GM19099 (cell line): ENCODE measurements around the gene CYP4V2.
A peak's percentile ranks its signal among the peaks of the same experiment; 100 is the strongest.

Experiments
- POLR2A ChIP-seq: IDR thresholded peaks from 3 replicates; pipeline ENCODE4 v1.6.1; 2011; ENCODE audit warnings: low read depth; ENCODE audit not compliant: insufficient read length; ENCODE audit errors: extremely low read depth

The CYP4V2 gene

DNA sequence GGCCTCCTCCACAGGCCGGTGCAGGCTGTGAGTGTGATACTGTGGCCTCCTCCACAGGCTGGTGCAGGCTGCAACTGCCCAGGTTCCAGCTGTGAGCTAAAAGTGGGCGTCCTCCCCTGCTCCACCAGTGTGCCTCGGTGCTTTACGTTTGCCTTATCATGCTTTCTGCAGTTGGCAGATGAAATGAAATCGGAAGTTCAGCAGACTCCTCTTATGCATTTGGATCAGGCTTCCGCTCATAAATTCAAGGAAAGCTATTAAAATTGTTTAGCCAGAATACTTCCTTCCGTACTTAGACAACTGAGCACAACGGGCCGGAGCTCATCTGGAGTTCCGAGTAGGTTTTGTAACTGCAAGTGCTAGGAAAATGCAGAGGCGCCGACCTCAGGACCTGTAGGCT, 12.0 kb downstream of the CYP4V2 start:
- no peak for TF ChIP-seq POLR2A

DNA sequence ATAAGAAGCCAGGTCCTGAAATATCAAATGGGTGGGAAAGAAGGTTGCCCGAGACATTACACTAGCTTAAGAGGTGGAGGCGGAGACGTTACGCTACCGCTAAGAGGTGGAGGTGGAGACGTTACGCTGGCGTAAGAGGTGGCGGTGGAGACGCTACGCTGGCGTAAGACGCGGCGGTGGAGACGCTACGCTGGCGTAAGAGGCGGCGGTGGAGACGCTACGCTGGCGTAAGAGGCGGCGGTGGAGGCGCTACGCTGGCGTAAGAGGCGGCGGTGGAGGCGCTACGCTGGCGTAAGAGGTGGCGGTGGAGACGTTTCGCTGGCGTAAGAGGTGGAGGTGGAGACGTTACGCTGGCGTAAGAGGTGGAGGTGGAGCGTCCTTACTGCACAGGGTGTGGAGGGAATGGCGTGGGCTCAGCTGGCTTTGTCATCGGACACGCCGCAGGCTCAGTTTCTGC, 12.8 kb downstream of the CYP4V2 start:
- TF ChIP-seq POLR2A, result peak; percentile 29

DNA sequence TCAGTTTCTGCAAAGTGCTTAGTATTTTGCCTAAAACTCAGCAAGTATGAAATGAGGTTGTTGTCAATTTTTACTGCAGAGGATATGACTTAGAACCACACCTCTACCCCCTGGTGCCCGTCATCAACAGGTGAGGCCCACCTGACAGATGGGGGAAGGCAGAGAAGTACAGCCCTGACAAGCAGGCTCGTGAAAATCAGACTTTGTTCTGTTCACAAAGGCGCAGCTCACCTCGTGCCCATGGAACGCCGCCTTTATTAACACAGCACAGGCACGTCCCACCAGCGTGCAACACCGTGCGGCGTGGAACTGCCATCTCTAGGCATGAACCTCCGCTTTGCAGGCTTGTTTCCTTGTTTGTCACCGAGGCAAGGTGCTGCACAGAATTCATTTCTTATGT, 13.3 kb downstream of the CYP4V2 start:
- no peak for TF ChIP-seq POLR2A

DNA sequence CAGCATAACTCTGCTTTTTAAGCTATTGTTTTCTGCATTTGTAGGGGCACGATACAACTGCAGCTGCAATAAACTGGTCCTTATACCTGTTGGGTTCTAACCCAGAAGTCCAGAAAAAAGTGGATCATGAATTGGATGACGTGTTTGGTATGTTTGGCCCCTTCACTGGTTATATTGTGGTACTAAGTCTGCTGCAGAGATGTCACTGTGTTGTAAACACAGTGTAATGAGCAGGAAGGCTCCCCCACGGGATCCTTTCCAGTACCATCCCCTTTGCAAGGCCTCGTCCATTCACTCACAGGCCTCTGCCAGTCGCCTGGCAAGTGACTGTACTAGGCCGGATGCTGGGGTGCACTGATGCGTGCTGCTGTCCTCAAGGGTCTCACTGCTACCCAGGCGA, 13.8 kb downstream of the CYP4V2 start:
- no peak for TF ChIP-seq POLR2A

DNA sequence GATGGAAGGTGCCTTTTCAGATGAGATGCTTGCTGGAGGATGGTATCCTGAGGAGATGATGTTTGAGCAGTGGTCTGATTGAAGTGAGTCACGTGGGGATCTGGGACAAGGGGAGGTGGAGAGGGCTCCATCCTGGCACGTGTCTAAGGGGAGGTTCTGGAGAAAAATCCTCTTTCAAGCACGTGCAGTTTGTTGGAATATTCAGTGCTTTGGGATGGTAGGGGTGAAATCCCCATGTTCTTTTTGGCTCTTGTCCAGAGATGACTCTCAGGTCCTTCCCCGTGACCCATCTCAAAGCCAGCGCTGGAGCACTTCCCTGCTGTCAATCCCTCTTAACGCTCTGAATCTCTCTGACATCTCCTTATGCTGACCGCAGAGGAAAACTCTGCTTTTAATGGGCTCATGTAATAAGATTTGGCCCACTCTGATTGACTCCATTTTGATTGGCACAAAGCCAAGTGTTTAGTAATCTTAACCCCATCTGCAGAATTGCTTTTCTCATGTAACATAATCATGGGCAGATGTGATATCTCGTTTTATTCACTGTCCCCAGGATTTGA, 25.2 kb downstream of the CYP4V2 start:
- TF ChIP-seq POLR2A, result no peak

DNA sequence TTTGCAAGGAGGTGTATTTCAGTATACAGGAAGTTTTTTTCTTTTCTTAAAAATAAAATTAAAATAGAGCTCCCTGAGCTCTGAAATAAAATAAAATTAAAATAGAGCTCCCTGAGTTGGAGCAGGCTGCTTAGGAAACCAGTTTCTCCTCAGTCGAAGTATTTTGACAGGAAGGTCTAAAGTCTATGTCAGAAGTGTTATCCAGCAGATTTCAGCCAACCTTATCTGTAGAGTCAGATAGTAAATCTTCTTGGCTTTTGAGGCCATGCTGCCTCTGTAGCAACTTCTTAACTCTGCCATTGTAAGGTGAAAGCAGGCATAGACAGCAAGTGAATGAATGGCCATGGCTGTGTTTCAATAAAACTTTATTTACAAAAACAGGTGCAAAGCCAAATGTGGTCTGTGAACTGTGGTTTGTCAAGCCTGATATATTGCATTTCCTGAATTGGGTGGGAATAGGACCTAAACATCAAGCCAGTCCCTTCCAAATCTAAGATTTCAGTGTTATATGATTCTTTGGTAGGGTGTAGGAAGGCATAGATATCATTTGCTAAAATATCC, 26.4 kb downstream of the CYP4V2 start:
- TF ChIP-seq POLR2A, result no peak

DNA sequence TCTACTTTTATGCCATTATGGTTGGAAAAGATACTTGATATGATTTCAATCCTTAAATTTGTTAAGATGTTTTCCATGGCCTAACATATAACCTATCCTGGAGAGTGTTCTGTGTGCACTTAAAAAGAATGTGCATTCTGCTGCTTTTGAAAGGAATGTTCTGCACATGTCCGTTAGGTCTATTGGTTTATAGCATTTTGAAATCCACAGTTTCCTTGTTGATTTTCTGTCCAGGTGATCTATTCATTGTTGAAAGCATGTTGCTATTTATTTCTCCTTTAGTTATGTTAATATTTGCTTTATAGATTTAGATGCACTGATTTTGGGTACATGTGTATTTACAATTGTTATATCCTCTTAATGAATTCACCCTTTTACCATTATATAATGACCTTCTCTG, 30.3 kb downstream of the CYP4V2 start:
- TF ChIP-seq POLR2A, result no peak

DNA sequence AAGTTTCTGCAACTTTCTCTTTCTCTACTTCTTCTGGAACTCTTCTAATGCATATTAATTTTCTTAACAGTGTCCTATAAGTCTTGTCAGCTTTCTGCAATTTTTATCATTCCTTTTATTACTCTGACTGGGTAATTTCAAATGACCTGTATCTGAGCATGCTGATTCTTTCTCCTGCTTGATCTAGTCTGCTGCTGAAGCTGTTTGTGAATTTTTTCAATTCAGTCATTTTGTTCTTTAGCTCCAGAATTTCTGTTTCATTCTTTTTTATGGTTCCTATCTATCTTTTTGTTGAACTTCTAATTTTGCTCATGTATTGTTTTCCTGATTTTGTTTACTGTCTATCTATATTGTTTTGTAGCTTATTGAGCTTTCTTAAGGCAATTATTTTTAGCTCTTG, 34.5 kb downstream of the CYP4V2 start:
- TF ChIP-seq POLR2A, result no peak

DNA sequence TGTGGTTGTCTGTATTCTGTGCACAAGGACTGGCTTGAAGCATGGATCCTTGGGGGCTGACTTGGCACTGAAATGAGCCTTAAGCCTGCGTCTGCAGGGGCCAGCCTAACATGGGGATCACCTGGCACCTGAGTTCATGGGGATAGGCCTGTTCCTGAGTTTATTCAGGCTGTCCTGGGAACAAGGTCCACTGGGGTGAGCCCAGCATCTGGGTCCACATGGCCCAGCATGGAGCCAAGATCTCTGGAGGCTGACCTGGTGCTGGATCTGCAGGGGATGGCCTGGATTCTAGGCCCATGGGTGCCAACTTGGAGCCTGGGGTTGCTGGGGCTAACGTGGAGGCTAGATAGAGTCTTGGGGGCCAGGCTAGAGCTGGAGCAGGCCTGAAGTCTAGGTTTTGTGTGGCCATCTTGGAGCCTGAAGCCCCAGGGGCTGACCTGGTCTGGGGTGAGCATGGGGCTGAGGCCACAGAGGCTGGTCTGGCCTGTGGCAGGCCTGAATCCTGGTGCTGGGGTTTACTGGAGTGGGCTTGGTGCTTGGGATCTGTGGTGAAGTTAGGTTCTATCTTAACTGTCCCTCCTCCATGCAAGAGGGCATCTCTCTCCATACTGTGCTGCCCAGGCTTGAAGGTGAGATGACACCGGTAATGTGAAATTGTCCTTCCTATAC, 35.3 kb downstream of the CYP4V2 start:
- TF ChIP-seq POLR2A, result no peak

DNA sequence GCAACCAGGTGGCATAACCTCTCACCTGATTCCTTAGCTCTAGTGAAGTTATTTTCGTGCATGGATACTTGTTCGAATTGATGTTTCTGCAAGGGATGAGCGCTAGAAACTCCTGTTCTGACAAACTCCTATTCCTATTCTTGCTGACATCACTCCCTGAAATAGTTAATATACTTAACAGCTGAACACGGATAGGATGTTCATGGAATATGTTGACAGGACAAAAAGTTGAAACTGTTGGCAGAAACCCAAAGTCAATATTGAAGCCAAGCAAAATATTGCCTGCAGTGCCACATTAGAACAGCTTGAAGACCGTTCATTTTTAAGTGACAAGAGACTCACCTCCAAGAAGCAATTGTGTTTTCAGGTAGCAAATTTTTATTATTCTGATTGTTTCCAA, 35.9 kb downstream of the CYP4V2 start, which contains the start of gene KLKB1:
Gene KLKB1 (plus strand): TSS at position 287 of the 400 bp plus-strand sequence. CDS start 689 bp downstream, outside the sequence.
- no peak for TF ChIP-seq POLR2A

DNA sequence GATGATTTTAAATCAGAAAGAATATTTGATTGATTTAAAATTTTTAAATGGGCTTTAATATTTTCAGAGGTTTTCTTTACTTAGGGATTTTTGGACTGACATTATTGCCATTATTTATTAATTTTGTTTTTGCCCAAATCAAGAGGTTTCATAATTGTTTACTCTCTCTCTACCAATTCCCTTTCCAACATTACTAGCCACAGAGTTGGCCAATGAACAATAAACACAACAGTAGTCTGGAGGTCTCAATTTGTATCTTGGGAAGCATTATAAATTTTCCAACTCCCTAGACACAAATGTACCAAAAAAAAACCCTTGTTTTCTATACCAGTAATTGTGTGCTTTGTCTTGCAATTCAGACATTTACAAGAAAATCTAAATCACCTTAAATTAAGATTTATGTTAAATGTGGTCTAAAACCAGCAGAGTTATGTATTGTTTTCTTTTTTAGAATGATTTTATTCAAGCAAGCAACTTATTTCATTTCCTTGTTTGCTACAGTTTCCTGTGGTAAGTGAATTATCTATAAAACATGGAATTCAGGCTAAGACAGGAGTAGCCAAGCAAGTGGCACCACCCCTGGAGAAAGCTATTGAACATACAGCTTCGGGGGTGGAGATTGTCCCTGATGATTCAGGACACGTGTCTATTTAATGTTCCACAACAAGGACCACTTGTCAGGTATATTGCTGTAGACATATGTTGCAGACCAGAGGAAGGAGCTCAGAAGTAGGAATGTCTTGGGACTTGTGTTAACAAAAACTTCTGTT, 36.6 kb downstream of the CYP4V2 start:
- no peak for TF ChIP-seq POLR2A

DNA sequence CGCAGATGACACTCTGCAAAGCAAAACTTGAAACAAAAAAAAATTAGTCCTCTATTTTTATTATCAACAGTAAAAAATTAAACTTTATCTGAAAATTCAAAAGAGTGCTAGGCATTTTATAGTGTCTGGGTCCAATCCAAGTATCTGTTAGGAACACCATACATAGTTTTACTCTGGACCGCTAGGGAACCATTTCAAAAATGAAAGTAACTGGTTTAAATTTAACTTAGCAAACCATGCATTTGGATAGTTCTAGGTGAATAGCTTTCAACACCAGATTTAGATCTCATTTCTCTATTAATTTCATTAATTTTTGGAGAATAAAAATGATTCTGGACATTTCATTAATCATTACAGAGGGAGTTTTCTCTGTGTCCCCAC, 37.1 kb downstream of the CYP4V2 start:
- TF ChIP-seq POLR2A, result no peak

DNA sequence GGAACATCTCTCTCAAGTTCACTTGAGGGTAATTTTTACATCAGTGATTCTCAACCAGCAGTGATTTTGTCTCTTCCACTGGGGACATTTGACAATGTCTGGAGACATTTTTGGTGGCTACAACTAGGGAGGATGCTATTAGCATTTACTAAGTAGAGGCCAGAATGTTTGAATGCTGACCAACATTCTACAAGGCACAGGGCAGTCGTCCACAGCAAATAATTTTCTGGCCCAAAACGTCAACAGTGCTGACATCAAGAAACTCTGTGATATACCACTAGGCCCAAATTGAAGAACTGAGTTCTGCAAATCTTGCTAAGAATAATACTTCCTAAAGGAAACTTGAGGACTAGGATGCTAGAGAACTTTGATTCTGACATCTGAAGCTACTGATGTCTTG, 43.0 kb downstream of the CYP4V2 start:
- TF ChIP-seq POLR2A, result no peak

DNA sequence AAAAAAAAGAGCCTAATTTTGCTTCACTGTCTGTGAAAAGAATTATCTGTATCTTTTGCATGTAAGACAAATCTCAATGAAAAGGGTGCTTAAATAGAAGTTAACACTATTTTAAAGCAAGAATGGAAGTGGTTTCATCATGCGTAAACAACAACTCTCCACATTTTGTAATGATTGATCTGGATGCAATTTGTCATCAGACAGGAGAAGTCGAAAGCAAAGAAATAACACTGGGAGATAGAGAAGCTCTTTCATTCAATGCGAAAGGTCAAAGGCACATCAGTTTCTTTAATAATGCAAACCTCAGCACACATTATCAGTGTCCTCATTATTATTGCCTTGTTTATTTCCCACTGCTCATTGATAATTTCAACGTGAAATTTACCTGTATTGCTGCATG, 44.8 kb downstream of the CYP4V2 start:
- TF ChIP-seq POLR2A, result no peak

DNA sequence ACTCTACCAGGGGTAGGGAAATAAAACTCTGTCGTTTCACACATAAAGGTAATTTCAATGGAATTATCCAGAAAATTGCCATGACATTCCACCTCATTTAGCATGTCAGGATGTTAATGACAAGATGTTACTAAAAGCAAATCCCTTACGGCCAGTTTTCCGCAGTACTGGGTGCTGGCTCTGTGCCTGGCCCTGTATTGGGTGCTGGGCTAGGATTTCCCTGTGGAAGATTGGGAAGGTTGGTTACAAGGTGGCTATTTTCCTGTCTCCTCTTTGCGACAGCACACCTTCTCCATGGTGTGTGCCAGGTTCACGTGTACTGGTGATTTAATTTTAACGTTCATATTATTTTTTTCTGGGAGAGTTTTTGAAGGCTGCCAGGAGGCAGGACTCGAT, 49.1 kb downstream of the CYP4V2 start:
- TF ChIP-seq POLR2A, result no peak
